Superior temporal gyrus (tissue), 1 donor: ENCODE measurements around the gene DUSP22.

Experiments
- DNase-seq: peaks from one replicate; pipeline ENCODE4 v3.0.0-alpha.2; 2016; ENCODE audit errors: extremely low spot score

Gene DUSP22

DNA sequence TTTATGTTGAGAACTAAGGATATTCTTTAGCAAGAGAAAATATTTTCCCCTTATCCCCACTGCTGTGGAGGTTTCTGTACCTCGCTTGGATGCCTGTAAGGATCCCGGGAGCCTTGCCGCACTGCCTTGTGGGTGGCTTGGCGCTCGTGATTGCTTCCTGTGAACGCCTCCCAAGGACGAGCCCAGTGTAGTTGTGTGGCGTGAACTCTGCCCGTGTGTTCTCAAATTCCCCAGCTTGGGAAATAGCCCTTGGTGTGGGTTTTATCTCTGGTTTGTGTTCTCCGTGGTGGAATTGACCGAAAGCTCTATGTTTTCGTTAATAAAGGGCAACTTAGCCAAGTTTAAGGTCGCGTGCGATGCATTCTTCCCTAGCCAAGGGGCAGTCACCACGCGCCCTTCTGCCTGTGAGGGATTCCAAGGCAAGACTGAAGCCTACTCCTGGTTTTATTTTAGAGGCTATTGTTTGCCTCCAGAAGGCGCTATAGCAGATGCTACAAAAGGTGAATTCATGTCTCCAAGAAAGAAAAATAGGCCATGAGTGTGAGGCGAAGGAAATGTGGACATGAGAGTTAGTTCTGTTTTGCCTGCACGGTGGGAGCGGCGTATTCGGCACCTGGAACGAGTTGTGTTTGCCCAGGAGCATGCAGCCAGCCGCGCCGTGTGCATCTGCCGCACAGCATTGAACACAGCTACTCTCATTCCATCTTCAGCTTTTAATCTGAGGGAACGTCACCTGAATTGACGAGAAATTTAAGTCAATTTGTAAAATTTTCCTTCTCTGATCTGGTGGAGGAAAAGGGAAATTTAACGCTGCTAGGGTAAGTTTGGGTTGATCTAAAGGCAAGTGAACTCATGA lies 59.0 kb downstream of the DUSP22 start:
- DNase-seq, result no peak

DNA sequence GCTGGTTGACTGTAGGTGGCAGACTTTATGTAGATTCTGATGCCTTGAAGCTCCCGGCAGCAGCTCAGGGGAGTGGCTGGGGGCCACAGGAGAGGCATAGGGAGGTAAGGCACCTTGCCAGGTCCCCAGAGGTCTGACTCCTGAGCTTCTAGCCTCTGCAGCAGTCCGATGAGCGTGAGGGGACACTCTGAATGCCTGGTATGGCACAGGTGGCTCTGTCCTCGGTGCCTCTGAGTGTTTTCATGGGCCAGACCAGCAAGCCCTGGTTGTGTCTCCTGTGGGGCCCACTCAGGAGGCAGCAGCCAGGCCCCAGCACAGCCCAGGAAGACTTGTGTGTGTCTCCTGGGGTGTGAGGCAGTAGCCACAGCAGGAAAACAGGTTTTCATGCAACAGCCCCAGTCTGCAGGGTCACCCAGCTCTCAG lies 59.6 kb downstream of the DUSP22 start:
- no peak for DNase-seq

DNA sequence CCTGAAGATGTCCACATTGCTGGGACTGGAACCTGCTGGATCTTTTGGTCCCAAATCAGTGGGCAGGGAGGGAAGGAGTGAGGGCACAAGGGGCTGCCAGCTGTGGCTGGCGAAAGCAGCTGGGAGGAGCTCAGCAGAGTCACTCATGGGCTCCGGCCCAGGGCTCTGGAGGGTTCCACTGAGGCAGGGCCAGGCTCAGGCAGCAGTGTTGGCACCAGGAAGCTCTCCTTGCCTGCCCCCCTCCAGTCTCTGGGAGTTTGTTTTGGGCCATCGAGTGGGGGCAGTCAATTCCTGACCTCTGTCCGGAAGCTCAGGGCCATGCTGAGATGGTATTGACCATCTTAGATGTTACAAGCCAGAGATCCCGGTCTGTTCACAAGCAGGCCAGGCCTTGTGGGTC lies 60.2 kb downstream of the DUSP22 start:
- no peak for DNase-seq

DNA sequence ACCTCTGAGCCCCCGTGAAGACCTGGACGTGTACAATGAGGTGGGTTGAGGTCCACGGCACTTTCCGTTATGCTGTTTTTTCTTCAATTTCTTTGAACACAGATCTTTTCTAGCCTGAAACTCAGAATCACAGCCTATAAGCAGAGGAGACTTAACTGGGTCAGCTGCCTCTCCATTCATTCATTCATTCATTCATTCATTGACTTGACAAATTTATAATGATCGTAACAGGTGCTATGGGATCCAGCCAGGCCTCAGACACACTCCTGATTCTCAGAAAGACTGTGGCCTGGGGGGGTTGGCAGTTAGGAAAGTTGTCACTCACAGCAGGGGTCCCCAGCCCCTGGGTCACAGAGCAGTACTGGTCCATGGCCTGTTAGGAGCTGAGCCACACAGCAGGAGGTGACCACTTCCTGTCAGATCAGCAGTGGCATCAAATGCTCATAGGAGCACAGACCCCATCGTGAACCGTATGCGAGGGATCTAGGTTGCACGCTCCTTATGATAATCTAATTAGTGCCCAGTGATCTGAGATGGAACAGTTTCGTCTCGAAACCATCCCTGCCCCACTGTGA lies 60.7 kb downstream of the DUSP22 start:
- DNase-seq, result no peak

DNA sequence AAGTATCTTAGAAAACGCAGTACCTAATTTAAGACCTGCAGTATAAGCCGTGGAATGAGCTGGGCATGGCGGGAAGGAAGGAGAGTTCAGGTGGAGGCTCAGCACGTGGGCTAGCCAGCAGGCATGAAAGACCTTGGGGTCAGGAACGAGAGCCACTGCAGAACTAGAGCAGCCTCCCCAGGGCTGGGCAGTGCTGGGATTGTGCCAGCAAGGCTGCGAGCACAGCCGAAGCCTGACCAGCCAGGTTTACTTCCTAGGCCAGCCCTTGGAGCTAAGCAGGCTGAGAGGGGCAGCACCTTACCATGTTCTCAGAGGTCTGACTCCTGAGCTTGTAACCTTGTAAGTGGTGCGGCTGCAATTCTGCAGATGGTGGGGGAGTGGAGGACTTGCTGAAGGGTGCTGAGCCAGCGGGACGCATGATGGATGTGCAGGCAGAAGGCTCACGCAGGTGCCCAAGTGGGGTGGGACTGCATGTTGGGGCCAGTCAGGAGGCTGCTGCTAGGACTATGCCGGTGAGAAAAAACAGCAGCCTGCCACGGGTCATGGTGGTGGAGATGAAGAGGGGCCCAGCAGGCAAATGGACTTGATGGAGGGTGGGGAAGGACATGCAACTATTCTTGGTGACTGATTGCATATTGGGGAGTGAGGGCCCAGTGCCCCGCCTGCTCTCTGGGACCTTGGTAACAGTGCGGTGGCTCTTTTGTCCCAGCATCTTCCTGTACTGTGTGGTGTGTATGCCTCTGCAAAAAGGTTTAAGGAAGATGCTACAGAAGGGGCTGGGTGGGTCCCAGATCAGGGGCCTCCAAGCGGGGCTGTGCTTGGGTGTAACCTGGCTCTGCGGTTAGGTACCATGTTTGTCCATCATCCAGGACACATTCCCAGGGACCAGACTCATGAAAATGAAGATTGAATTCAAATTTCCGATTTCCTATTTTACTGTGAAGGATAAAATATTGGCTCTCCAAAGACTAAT lies 61.6 kb downstream of the DUSP22 start:
- no peak for DNase-seq

DNA sequence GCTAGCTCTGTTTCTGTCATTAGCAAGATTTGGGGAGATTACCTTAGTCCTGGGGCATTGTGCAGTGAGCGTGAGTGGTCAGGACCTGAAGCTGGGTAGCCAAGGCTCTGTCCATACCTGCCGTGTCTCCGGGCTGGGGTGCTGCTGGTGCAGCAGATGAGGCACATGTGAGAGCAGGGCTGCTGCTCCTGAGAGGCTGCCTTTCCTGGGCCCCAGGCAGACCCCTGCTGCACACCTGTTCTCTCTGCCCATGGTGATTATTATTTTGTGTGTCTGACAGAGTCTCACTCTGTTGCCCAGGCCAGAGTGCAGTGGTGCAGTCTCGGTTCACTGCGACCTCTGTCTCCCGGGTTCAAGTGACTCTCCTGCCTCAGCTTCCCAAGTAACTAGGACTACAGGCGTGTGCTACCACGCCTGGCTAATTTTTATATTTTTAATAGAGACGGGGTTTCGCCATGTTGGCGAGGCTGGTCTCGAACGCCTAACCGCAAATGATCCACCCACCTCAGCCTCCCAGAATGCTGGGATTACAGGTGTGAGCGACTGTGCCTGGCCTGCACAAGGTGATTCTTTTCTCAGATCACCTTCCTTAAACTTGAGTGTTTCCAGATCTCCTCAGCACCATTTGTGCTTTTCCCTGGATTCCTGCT lies 62.5 kb downstream of the DUSP22 start:
- DNase-seq, result no peak

DNA sequence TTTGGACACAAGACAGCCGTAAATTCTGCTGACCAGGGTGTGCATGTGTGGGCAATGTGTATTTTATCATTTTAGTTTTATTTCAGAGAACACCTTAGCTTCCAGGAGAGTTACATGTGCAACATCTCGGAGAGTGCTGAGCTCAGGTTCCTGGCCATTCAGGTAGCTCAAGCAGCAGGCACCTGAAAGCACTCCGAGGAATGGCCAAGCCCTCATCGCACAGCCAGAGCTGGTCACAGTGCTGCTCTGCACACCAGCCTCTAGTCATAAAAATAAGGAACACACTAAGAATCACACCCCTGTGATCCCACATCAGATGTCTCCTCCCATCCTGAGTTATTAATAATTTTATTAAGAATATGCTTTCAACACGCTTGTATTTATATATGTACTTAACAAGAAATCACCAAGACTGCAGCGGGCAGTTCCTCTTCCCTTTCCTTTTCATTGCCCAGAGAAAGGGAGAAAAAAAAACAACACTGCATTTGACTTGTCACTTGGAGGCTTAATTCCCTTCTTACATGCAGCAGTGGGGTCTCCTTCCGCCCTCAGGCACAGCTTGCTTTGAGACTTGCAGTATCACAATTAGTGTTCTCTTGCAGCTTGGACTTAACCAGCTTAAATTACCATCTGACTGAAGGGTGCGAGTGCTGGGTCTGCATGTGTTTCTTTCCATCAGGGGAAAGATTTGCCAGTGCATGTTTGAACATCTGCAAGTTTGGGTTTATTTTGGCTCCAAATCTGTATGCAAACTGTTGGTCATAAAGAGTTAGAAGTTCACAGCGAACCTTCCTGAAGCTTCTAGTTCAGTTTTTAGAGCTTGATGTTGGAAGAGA lies 63.3 kb downstream of the DUSP22 start:
- no peak for DNase-seq

DNA sequence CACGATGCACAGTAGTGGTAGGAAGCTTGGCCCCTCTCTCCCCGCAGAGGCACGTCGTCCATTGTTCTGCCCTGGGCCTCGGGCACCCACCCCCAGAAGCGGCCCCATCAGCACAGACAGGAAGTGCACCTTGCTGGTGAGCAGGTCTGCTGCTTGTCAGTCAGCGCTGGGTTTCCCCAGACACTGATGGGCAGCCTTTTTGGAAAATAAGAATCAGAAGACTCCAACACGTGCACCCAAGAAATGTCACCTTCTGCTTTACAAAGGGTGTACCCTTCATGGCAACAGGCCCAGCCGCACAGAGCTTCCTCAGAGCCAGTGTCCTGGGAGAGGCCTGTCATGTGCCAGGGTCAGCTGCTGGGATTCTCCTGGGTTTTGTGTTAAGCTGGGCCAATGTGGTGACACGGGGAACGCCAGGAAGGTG lies 64.6 kb downstream of the DUSP22 start:
- DNase-seq, result no peak

DNA sequence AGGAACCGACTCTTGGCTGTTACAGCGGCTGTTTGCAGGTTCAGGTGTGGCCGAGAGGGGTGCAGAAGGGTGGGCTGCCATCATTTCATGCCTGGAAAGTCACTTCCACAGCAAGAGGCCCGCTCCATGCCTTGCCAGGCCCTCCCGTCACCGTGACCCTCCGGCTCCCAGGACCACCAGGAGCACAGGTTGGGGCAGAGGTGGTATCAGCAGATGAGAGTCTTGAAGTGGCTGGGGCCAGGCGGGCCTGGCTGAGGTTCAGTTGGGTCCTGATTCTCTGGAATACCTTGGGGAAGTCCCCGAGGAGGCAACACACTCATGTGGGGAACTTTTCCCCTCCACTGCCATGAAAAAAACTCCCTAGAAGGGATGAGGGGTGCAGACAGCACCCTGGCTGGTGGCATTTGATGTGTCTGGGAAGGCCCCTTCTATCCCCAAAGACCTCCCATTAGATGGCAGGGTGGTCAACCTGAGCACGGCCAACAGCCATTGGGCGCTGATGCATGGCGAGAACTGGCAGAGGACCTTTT lies 65.0 kb downstream of the DUSP22 start:
- DNase-seq, result no peak

DNA sequence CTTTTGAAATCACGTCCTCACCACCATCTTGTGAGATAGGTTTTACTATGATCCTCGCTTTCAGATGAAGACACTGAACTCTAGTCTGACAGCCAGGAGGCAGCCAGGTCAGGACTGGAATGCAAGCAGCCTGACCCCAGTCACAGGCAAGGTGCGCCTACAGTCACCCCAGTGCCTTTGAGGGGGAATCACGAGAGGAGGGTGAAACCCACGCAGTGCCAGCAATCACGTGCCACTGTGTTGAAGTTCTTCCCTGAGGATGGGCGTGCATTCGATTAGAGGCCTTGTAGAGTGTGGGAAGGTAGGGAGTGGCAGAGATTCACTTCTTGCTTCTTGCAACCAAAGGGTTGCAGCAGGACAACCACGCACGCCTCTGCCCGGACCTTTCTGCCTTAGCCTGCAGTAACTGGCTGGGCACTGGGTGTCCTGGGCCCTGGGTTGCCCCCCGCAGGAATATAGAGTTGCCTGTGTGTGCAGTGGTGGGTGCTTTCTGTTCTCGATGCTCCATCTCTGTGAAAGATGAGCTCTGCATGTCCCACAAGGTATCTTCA lies 65.6 kb downstream of the DUSP22 start:
- DNase-seq, result no peak

DNA sequence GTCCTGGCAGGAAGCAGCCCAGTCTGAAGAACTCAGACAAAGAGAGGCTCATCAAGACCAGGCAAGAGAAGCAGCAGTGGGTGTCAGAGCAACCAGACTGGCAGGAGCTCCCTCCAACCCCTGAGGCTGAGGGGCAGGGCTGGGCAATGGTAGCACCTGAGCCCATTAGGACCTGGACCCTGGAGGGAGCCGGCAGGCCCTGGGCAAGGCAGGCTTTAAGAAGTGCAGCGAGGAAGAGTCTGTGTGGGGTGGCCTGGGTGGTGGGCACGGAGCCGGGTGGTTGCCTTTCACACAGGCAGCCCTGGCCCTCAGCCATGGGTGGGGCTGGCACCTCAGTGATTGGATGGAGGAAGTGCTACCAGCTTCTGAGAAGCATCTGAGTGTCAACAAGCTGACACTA lies 66.1 kb downstream of the DUSP22 start:
- no peak for DNase-seq

DNA sequence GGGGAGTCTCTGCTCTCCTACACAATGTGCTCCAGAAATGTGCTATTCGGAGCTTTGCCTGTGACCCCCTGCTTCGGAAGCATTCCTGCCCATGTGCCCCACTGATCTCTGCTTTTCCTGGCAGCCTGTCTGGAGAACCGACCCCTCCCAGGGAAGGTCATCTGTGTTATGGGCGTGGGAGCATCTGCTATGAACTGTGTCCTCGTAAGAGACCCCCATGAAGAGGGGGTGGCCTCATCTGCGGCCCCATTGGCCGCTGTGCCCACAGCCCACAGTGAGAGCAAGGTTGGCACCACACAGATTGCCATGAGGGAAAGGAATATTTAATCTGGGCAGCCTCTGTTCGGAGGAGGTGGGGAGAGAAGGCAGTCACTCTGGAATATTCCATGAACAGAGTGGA lies 66.6 kb downstream of the DUSP22 start:
- no peak for DNase-seq

DNA sequence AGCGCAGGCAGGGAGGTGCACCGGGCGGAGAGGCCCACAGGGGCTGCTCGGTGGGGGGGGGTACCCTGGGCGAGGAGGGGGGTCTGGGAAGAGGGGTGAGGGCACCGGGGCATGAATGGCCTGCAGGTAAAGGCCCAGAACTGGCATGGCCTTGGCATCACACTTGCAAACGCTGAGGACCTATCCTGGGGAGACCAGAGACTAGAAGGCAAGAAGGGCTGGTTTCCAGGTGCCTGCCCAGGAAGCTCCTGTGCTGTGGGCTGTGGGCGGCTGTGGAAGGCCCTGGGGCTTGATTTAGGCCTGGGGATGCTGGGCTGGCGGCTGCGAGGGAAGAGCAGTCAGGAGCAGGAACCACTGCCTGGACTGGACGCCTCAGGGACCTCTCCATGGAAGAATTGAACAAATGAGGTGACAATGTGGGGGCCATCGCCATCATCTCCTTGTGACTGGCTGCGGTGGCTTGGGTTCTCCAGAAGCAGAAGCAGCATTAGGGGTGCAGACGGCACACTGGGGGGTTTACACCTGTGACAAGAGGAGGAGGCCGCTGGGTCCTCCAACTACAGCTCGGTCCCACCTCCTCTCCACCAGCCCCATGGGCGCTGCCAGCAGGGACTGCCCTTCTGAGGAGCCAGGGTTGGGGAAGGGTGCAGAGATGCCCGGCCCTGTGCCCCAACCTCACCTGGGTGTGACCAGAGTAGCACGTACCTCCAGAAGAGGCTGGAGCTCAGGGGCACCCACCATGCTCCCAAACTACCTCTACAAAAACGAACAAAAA lies 67.2 kb downstream of the DUSP22 start:
- DNase-seq, result no peak

DNA sequence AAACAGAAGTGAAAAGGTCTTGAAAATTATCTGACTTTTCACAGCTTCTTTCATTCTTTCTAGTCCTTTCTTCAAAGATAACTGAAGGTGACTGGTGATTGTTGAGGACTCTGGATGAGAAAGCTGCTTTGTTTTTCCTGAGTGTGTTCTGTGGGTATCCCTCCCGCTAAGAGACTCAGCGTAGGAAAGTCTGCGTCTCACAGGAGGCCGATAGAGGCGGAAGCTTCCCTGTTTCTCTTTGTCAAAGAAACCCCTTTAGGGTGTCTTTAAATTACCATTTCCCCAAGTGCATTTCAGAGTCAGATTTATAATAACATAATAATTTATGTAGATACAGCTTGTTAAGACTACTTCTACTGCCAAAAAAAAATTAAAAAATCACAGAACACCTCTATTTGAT lies 68.1 kb downstream of the DUSP22 start:
- no peak for DNase-seq

DNA sequence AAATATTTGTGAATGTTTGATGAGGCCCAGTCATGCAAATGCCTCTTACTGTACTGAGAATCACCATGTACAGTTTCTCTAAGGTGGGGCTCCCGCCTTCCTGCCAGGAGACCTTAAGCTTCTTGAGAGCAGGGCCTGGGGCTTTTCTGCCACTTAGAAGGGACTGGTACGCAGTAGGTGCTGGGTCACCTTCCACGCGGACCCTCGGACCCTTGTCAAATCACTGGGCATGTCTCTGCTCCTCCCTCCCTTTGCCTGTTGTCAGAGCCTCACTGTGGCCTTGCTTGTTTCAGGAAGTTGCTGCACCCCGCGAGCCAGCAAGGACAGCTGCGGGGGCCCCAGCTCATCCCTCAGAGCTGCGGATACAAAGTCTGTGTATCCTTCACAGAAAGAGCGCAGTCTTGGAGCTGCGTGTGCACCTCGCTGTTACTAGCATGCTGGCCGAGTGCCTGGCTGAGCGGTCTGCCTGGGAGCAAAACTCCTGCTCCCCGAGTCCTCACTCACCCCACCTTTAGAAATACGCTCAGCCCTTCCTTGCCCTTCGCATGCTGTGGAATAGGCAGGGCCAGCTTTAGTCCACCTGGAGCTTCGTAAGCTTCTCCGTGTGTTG lies 68.6 kb downstream of the DUSP22 start:
- no peak for DNase-seq

DNA sequence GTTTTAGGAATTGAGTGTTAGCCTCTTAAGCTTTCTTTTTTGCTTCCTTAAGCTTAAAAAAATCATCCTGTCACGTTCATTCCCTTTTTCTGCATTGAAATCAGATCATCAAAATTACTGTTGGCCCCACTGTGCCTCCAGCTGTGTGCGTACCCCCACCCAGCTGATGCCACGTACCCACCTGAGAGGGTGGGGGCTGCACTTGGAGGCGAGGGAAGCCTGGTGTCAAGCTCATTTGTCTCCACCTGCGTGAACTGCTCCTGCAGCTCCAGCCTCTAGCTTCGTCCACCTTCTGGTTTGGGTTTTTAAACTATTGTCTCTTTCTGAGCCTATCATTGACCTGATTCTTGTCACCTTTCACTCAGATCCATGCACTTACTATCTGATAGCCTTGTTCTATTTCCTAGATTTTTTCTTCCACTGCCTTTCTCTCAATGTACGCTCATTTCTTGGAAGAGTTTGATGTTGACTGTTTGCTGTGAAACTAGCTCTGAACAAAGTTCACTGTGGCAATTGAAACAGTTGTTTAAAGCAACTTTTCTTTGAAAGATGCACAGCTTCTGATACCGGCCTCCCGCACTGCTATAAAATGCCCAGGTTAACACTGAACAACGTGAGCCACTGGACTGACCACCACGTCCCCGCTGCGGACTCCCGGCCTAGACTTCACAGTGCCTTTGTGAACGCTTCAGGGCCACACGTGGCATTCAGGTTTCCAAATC lies 69.3 kb downstream of the DUSP22 start:
- DNase-seq, result no peak

DNA sequence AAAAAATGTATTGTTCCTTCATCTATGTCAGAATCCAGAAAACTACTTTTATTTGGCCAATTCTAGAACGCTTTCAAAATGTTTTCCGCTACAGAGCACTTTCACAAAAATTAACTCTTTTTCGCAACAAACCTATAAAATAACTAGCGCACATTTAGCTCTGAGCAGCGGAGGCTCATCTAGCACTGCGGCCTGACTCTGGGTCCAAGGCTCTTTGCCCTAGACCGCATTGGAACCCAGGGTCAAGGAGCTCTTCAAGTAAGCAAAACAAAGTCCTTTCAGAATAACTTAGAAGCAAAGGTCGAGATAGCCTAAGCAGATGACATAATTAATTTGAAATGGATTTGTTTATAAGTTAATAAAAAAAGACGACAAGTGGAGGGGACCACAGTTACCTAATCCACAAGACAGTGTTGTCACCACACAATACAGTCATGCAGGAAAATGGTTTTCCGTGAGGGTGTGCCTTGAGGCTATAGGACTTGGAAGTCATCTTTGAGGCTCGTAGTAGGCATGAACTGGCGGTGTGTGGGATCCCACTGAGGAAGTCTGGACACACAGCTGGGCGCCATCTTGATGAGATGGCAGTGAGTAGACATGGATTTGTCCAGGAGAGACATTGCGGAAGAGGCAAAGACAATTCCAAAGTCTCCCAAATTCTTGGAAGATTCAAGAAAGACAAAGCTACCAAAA lies 70.1 kb downstream of the DUSP22 start:
- no peak for DNase-seq

DNA sequence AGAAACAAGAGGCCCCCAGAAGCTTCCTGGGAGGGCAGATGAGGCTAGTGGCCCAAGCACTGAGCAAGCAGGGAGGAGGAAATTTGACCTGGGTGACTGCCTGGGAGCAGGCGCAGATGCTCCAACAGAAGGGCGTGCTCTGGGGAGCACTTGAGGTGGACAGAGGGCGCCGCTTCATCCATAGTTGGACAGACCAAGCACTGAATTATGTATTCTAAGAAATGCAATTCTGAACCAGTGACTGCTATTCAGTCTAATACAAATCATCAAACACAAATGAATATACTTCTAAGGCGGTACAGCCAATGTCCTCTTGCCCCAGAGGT lies 70.6 kb downstream of the DUSP22 start:
- DNase-seq, result no peak
